Activated gamma-delta T cell treated with Interleukin-2 at 50 U/mL for 16 hours (primary cell): ENCODE measurements around the gene SHB.

Experiments
- DNase-seq: peaks from one replicate; pipeline ENCODE4 v3.0.0-alpha.2; 2020

SHB gene

DNA sequence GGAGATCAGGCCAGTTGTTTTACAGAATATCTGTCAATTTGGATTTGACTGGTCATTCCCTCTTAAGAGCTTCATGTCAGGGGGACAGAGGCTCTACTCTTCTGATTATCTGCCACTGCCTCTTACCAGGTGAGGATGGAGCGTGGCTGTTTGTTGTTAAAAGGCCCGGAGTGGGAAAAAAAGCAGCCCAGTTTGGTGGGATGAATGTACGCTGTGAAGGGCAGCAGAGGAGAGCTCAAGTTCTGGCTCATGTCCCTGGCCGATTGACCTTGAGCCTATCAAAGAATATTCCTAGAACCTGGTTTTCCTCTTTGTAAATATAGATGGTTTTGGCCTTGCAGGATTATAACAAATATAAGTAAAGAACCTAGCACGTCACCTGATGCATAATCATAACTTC lies 16.3 kb upstream of the SHB start:
- no peak for DNase-seq

DNA sequence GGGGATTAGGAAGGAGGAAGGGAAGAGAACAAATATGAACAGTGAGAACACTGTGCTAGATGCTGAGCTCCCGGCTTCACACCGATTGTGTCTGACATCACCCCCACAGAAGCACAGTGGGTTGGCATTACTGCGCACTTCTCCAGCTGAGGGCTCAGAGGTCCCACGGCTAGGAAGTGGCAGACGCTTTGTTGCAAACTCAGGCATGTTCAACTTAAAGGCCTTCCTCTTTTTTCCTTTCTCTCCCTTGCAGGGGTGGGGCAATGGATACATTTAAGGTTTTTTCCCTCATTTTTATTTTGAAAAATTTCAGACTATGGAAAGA lies 15.5 kb upstream of the SHB start:
- DNase-seq = no peak

GRCh38 chr9:38083858-38084555 lies 15.0 kb upstream of the SHB start:
- no peak for DNase-seq

DNA sequence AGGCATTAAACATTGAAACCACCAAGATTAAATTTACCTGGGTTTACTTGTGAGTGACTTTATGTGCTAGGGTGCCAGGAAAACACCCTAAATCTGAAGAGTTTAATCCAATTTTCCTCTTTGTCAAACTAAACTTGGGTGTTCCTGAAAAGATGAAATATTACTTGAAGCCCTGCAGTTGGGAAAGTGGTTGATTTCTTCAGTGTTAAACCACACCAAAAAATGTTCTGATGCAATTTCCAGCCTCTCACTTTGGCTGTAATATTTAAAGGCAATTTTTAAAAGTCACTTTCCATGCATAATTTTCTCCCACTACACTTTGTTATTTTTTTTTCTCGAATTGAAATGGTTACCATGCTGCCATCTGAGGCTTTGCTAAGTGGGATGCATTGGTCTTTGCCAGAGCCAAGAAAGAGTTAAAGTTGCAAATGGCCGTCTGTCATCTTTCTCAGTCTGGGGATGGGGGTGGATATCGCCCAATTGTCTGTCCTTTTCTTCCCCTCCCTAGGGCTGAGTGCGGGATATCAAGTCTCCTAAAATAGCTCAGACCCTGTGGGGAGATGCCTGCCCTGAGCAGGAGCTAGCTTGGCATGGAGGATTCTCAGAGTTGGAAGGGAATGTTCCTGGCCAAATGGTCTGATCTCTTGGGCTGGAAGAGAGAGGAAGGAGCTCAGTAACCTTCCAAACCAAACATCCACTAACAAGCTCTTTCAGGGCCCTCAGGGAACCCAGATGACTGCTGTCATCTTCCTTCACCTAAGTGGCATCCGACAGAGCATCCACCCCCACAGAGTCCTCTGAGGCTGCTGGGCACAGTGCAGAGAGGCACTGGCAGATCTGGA lies 13.6 kb upstream of the SHB start:
- DNase-seq = no peak

GRCh38 chr9:38081356-38082108 lies 12.5 kb upstream of the SHB start:
- no peak for DNase-seq

DNA sequence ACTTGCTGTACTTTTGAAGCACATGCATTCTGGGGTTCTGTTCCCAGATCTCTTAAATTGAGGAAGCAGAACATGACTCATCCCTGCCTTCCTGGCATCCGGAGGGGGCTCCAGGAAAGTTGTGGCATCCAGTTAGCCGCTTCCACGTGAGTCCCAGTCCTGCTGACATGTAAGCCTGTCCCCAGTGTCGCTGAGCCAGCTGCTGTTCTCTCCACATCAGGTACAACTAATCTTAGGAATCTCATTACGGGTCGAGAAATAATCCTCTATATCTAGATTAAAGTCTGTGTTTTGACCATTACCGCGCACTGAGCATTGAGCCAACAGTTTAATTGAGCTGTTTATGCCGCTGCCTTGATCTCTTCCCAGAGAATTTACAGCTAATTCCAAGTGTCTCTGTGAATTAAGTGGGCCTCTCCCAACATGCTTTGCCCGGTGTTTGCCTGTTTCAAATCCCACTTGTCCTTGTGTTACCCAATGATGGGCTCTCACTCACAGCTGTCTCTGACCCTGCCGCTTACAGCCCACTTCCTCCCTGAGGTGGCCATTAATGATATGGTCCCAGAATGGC lies 10.5 kb upstream of the SHB start:
- no peak for DNase-seq

DNA sequence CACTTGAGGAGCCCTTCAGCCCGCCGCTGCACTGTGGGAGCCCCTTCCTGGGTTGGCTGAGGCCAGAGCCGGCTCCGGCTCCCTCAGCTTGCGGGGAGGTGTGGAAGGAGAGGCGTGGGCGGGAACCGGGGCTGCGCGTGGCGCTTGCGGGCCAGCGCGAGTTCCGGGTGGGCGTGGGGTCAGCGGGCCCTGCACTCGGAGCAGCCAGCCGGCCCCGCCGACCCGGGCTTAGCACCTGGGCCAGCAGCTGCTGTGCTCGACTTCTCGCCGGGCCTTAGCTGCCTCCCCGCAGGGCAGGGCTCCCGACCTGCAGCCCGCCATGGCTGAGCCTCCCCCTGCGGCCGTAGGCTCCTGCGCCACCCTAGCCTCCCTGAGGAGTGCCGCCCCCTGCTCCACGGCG lies 6.2 kb upstream of the SHB start:
- no peak for DNase-seq

- no peak for DNase-seq
Observed at GRCh38 chr9:38074441-38074961, 5.5 kb upstream of the SHB start.

GRCh38 chr9:38073882-38074281 lies 4.9 kb upstream of the SHB start:
- no peak for DNase-seq

GRCh38 chr9:38071470-38072134 lies 2.6 kb upstream of the SHB start:
- no peak for DNase-seq

- no peak for DNase-seq
Observed at GRCh38 chr9:38067859-38068681, 957 bp downstream of the SHB start.

DNA sequence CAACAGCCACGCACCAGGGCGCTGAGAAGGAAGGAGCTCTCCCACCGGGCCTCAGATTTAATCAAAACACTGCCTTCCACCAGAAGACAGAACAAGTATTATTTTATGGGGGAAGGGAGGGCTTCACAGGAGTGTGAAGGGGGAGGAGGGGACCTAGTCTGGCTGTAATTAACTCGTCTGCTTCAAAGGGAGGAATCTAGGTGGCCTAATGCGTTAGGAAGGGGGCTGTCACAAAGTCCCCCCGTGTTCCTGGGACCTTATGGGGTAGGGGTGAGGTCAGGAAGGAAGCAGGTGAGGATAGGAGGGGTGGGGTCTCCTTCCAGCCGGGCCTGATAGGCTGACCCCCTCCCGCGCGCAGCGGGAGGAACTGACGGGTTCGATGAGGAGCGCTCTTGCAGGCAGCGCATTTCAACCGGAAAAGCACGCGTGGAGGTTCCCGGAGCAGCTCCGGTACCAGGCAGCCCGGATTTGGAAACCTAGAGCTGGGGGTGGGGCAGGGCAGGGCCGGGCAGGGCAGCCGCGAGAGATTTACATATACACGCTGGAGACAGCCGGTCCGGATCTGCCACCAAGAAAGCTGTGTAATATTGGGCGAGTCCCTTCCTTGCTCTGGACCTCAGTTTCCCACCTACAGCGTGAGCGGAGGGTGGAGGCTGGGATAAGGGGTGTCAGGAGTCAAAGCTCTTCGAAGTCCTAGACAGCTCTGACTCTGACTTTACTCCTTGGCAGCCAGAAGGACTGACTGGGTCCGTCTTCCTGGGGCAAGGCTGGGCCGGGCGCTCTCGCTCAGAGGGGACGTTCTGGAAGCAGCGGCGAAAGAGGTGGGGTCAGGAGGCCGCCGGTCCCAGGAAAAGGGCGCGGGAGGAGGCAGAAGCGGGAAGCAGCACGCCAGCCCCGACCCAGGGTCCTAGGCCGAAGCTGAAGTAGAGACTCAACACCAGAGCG lies 1.8 kb downstream of the SHB start:
- DNase-seq = no peak

GRCh38 chr9:38066197-38066913 lies 2.7 kb downstream of the SHB start:
- no peak for DNase-seq

DNA sequence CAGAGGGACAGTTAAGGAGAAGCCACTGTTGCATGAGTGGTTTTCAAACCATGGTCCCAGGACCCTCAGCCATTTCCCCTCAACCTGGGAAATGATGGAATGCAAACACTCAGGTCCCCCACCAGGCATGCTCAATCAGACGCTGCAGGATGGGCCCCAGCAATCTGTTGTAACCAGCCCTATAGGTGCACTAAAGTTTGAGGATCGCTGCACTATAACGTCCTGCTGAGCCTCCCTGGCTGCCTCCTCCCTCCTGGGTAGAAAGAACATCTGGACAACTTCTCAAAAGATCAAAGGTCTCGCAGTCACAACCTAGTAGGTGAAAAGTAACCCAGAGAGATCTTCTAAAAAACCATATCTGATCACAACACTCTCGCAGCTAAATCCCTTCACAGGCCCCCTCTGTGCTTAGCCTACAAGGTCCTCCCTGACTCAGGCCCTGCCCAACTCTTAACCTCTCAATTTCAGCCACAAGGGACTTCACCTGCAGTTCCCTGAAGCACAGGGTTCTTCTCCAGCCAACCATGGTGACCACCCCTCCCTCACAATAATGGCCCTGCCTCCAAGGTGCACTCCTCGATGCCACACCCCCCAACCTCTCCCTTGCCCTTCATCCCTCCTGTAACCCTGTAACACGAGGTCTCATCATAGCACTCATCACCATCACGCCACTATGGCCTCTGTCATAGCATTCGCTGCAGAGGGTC lies 3.5 kb downstream of the SHB start:
- no peak for DNase-seq

GRCh38 chr9:38064842-38065368 lies 4.1 kb downstream of the SHB start:
- no peak for DNase-seq

DNA sequence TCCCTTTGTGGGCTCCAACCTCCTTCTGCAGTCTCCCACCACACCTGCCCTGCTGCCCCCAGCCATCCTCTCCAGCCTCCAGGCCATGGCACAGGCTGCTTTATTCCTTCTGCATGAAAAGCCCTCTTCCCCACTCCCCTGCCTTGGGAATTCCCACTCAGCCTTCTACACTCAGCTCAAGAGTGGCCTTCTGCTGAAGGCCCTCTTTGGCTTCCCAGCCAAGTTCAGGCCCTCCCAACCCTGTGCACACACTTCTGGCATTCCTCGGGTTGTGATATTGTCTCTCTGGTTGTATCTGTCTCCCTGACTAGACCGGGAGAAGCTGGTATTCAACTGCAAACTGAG lies 5.7 kb downstream of the SHB start:
- no peak for DNase-seq

- DNase-seq = no peak
Observed at GRCh38 chr9:38062498-38063362, 6.3 kb downstream of the SHB start.

GRCh38 chr9:38062106-38062497 lies 6.9 kb downstream of the SHB start:
- no peak for DNase-seq
